Measurements from ENCODE around the gene WDR93.
A peak's percentile ranks its signal among the peaks of the same experiment; 100 is the strongest.

Gene WDR93

GRCh38 chr15:89690276-89691218 lies at the start of gene WDR93, which contains the start of gene PEX11A:
Gene WDR93, plus strand, starts transcription at chr15:89690811. Its CDS starts 10,936 bp downstream, at chr15:89701747.
Gene PEX11A, minus strand, starts transcription at chr15:89690754. Its CDS starts 122 bp downstream, at chr15:89690632.
- DNase-seq (ENCODE audit: insufficient read length, low spot score): peak; percentile 65
- FAIRE-seq: no peak
- TF ChIP-seq POLR2A (IDR thresholded peaks at IDR 0.05; ENCODE audit: low read depth, low read length): peak; percentile 31; the same call in 1 of the 2 replicates

GRCh38 chr15:89641053-89641452 lies 49.6 kb upstream of the WDR93 start:
- TF ChIP-seq POLR2A (IDR thresholded peaks at IDR 0.05; ENCODE audit: low read depth, low read length): no peak
- no peak for FAIRE-seq
- DNase-seq (ENCODE audit: insufficient read length, low spot score): no peak

GRCh38 chr15:89642106-89642505 lies 48.5 kb upstream of the WDR93 start:
- no peak for TF ChIP-seq POLR2A (IDR thresholded peaks at IDR 0.05; ENCODE audit: low read depth, low read length)
- no peak for FAIRE-seq
- no peak for DNase-seq (ENCODE audit: insufficient read length, low spot score)

- TF ChIP-seq POLR2A (IDR thresholded peaks at IDR 0.05; ENCODE audit: low read depth, low read length): no peak
- FAIRE-seq (no peak), DNase-seq (ENCODE audit: insufficient read length, low spot score) (no peak)
Observed at GRCh38 chr15:89645680-89646079, 44.9 kb upstream of the WDR93 start.

- FAIRE-seq: no peak
- no peak for TF ChIP-seq POLR2A (IDR thresholded peaks at IDR 0.05; ENCODE audit: low read depth, low read length)
- DNase-seq (ENCODE audit: insufficient read length, low spot score): no peak
Observed at GRCh38 chr15:89646416-89647141, 44.0 kb upstream of the WDR93 start.

GRCh38 chr15:89647191-89647851 lies 43.3 kb upstream of the WDR93 start:
- TF ChIP-seq POLR2A (IDR thresholded peaks at IDR 0.05; ENCODE audit: low read depth, low read length): no peak

GRCh38 chr15:89648106-89649012 lies 42.3 kb upstream of the WDR93 start:
- DNase-seq (ENCODE audit: insufficient read length, low spot score) (no peak), FAIRE-seq (no peak)
- TF ChIP-seq POLR2A (IDR thresholded peaks at IDR 0.05; ENCODE audit: low read depth, low read length): no peak

More at GRCh38 chr15:89647191-89647851, 43.3 kb upstream of the WDR93 start:
- no peak for FAIRE-seq
- DNase-seq (ENCODE audit: insufficient read length, low spot score): peak; percentile 81

GRCh38 chr15:89649013-89649625 lies 41.5 kb upstream of the WDR93 start:
- no peak for DNase-seq (ENCODE audit: insufficient read length, low spot score)
- TF ChIP-seq POLR2A (IDR thresholded peaks at IDR 0.05; ENCODE audit: low read depth, low read length): no peak
- no peak for FAIRE-seq

GRCh38 chr15:89649716-89650115 lies 40.9 kb upstream of the WDR93 start:
- DNase-seq (ENCODE audit: insufficient read length, low spot score) (no peak), FAIRE-seq (no peak)
- no peak for TF ChIP-seq POLR2A (IDR thresholded peaks at IDR 0.05; ENCODE audit: low read depth, low read length)

GRCh38 chr15:89652131-89652530 lies 38.5 kb upstream of the WDR93 start:
- DNase-seq (ENCODE audit: insufficient read length, low spot score): no peak
- TF ChIP-seq POLR2A (IDR thresholded peaks at IDR 0.05; ENCODE audit: low read depth, low read length): no peak
- no peak for FAIRE-seq

- TF ChIP-seq POLR2A (IDR thresholded peaks at IDR 0.05; ENCODE audit: low read depth, low read length): no peak
- DNase-seq (ENCODE audit: insufficient read length, low spot score): no peak
- FAIRE-seq: no peak
Observed at GRCh38 chr15:89652666-89653065, 37.9 kb upstream of the WDR93 start.

- no peak for TF ChIP-seq POLR2A (IDR thresholded peaks at IDR 0.05; ENCODE audit: low read depth, low read length)
- FAIRE-seq: no peak
Observed at GRCh38 chr15:89653578-89653977, 37.0 kb upstream of the WDR93 start.

More at GRCh38 chr15:89653578-89653977, 37.0 kb upstream of the WDR93 start:
- no peak for DNase-seq (ENCODE audit: insufficient read length, low spot score)

Measured in H54 (cell line).